ENCODE measurements around the gene URB2. TPM values are rescaled to one million over a fixed set of nuclear protein-coding genes. Genes with fewer than 3 reads are reported as not detected.

URB2 gene
- total RNA-seq, 4 donors from 2014 or later = 8.7 to 13.1 (median 10.0) TPM

GRCh38 chr1:229661897-229662296 lies 35.9 kb downstream of the URB2 start:
- 86 to 90% methylated on average over 8 of the region's 8 CpGs for WGBS, 2 donors
- no peak for DNase-seq (ENCODE audit: low spot score in 2 of 2)
- H3K36me3 ChIP-seq = peaks cover 0 to 28% (median 0%) of the 10 kb centered on the region in 3 donors
- TF ChIP-seq CTCF (IDR thresholded peaks at IDR 0.05) (no peak), EP300 (IDR thresholded peaks at IDR 0.05) (no peak), POLR2A (IDR thresholded peaks at IDR 0.05) (no peak)
- H3K4me1 ChIP-seq = peaks cover 0 to 6% (median 3%) of the 10 kb centered on the region in 4 donors
- H3K9me3 ChIP-seq = no peaks in the 10 kb centered on the region
- no peak overlapping the region for H3K4me3 ChIP-seq
- H3K27ac ChIP-seq = no peak overlapping the region
- H3K27me3 ChIP-seq = no peaks in the 10 kb centered on the region

GRCh38 chr1:229664133-229664689 lies 38.2 kb downstream of the URB2 start:
- DNase-seq (ENCODE audit: low spot score in 2 of 2) = no peak
- TF ChIP-seq EP300 (IDR thresholded peaks at IDR 0.05) (no peak), CTCF (IDR thresholded peaks at IDR 0.05) (no peak)
- Histone ChIP-seq H3K4me3 (no peak overlapping the region), H3K9me3 (no peaks in the 10 kb centered on the region), H3K36me3 (peaks cover 0 to 10% (median 0%) of the 10 kb centered on the region in 3 donors), H3K27ac (no peak overlapping the region), H3K4me1 (peaks cover 0 to 6% (median 3%) of the 10 kb centered on the region in 4 donors), H3K27me3 (no peaks in the 10 kb centered on the region)
- WGBS, 2 donors = 39 to 54% methylated on average over 9 of the region's 9 CpGs

GRCh38 chr1:229665912-229666558 lies 40.0 kb downstream of the URB2 start:
- DNase-seq (ENCODE audit: low spot score in 2 of 2) = no peak
- Histone ChIP-seq H3K9me3 (no peaks in the 10 kb centered on the region), H3K36me3 (no peaks in the 10 kb centered on the region), H3K4me1 (peaks cover 0 to 6% (median 3%) of the 10 kb centered on the region in 4 donors), H3K27me3 (no peaks in the 10 kb centered on the region), H3K27ac (peak overlapping the region in 2 of 4 donors; percentile 24 to 54), H3K4me3 (no peak overlapping the region)
- TF ChIP-seq EP300 (IDR thresholded peaks at IDR 0.05) = peak in 1 of 2 donors; percentile 14
- no peak for TF ChIP-seq POLR2A (IDR thresholded peaks at IDR 0.05)
- WGBS, 2 donors = 42 to 54% methylated on average over 7 of the region's 7 CpGs

- Histone ChIP-seq H3K9me3 (no peaks in the 10 kb centered on the region), H3K27ac (peak overlapping the region in 1 of 4 donors; percentile 54), H3K4me1 (peaks cover 0 to 6% (median 3%) of the 10 kb centered on the region in 4 donors), H3K36me3 (no peaks in the 10 kb centered on the region), H3K27me3 (no peaks in the 10 kb centered on the region), H3K4me3 (no peak overlapping the region)
- WGBS, 2 donors = 51 to 78% methylated on average over 4 of the region's 4 CpGs
- TF ChIP-seq CTCF (IDR thresholded peaks at IDR 0.05) (no peak), POLR2A (IDR thresholded peaks at IDR 0.05) (no peak)
- no peak for DNase-seq (ENCODE audit: low spot score in 2 of 2)
These were observed 40.5 kb downstream of the URB2 start for GRCh38 chr1:229666585-229666984.

- H3K4me1 ChIP-seq = peaks cover 0 to 3% (median 0%) of the 10 kb centered on the region in 4 donors
- H3K36me3 ChIP-seq = no peaks in the 10 kb centered on the region
- no peaks in the 10 kb centered on the region for H3K9me3 ChIP-seq
- WGBS, 2 donors = 70 to 81% methylated on average over 4 of the region's 4 CpGs
- TF ChIP-seq CTCF (IDR thresholded peaks at IDR 0.05) (no peak), EP300 (IDR thresholded peaks at IDR 0.05) (no peak), POLR2A (IDR thresholded peaks at IDR 0.05) (no peak)
- no peak for DNase-seq (ENCODE audit: low spot score in 2 of 2)
- H3K27ac ChIP-seq = no peak overlapping the region
- H3K4me3 ChIP-seq = no peak overlapping the region
- H3K27me3 ChIP-seq = no peaks in the 10 kb centered on the region
These were observed 43.3 kb downstream of the URB2 start for GRCh38 chr1:229669333-229669732.

Data from tibial nerve (tissue), 4 donors.